ENCODE results near the gene DHPS.

GRCh38 chr19:12720296-12720695, 38.6 kb upstream of the DHPS start:
- no peak for TF ChIP-seq CTCF (IDR thresholded peaks at IDR 0.05)
- TF ChIP-seq POLR2A (IDR thresholded peaks at IDR 0.05), result no peak
